H1 (cell line): Measurements from ENCODE around the gene L3MBTL2. TPM values are rescaled to one million over a fixed set of nuclear protein-coding genes. Genes with fewer than 3 reads are reported as not detected.

Experiments
- CTCF ChIA-PET: fragments of 300-600 bp; sonication (Branson Sonifier 250); formaldehyde crosslinking; loops from one replicate; lab custom pipeline; 2021; ENCODE audit not compliant: partially characterized antibody; lab: Charles Lee
- POLR2A ChIA-PET: fragments of 300-600 bp; sonication (Branson Sonifier 250); formaldehyde crosslinking; loops from one replicate; lab custom pipeline; 2021; ENCODE audit warnings: inconsistent platforms; ENCODE audit not compliant: partially characterized antibody; lab: Charles Lee
- DNase-seq, 2 experiments: peaks; one replicate each; pipeline versions ENCODE4 v3.0.0 to v3.0.0-alpha.2; 2010 to 2022; ENCODE audit warnings: low spot score in 2 of 2, low read depth in 1 of 2, mixed read lengths in 1 of 2
- FAIRE-seq: peaks from 2 replicates; lab custom pipeline; 2011; peaks lifted over from hg19 to GRCh38; lab: Jason Lieb, UNC
- H2AFZ ChIP-seq: 2 replicates; pipeline ENCODE4 v1.8.1; 2012; ENCODE audit warnings: low read length, inconsistent platforms
- H2AK5ac ChIP-seq: 2 replicates; pipeline ENCODE4 v1.6.1; 2013; ENCODE audit warnings: low read depth, low read length
- H2BK120ac ChIP-seq: replicated peaks from 2 replicates; pipeline ENCODE3; 2013; ENCODE audit warnings: low read depth, low read length, inconsistent platforms
- H2BK12ac ChIP-seq: 2 replicates; pipeline ENCODE4 v1.6.1; 2013; ENCODE audit warnings: low read depth, low read length
- H2BK15ac ChIP-seq: 2 replicates; pipeline ENCODE4 v1.6.1; 2013; ENCODE audit warnings: low read length
- H2BK20ac ChIP-seq: 2 replicates; pipeline ENCODE4 v1.6.1; 2013; ENCODE audit warnings: low read length
- H2BK5ac ChIP-seq: 2 replicates; pipeline ENCODE4 v1.6.1; 2013; ENCODE audit warnings: low read depth, low read length
- H3K14ac ChIP-seq: 2 replicates; pipeline ENCODE4 v1.6.1; 2013; ENCODE audit warnings: inconsistent platforms; ENCODE audit not compliant: insufficient read length
- H3K18ac ChIP-seq: 2 replicates; pipeline ENCODE4 v1.6.1; 2013; ENCODE audit warnings: low read length; ENCODE audit errors: extremely low read depth
- H3K23ac ChIP-seq: 2 replicates; pipeline ENCODE4 v1.6.1; 2013; ENCODE audit warnings: inconsistent platforms; ENCODE audit not compliant: insufficient read length
- H3K23me2 ChIP-seq: 2 replicates; pipeline ENCODE4 v1.6.1; 2013; ENCODE audit warnings: low read depth, low read length
- H3K27ac ChIP-seq: 2 replicates; pipeline ENCODE4 v1.6.1; 2011; ENCODE audit warnings: low read depth, low read length, inconsistent platforms
- H3K27me3 ChIP-seq, 4 experiments: replicated peaks in 1 of 4; 1 replicate in 1 of 4; 2 replicates in 3 of 4; pipeline versions ENCODE4 v1.6.1 to v1.8.1; 2011 to 2013; ENCODE audit warnings: low read length in 3 of 4, mild to moderate bottlenecking in 3 of 4, inconsistent platforms in 2 of 4, mixed read lengths in 2 of 4, moderate library complexity in 1 of 4; ENCODE audit not compliant: control insufficient read depth in 3 of 4, insufficient read depth in 3 of 4; ENCODE audit errors: extremely low read depth in 1 of 4
- H3K36me3 ChIP-seq, 4 experiments: 2 replicates each; pipeline versions ENCODE4 v1.6.1 to v1.8.1; 2011 to 2013; ENCODE audit warnings: mild to moderate bottlenecking in 4 of 4, low read length in 3 of 4, moderate library complexity in 2 of 4, control low read depth in 1 of 4, inconsistent platforms in 1 of 4; ENCODE audit not compliant: insufficient read depth in 4 of 4, control insufficient read depth in 2 of 4
- H3K4ac ChIP-seq: replicated peaks from 2 replicates; pipeline ENCODE3; 2013; ENCODE audit warnings: low read length, low read depth, mixed read lengths, inconsistent platforms; ENCODE audit not compliant: insufficient read length
- H3K4me1 ChIP-seq, 4 experiments: replicated peaks in 1 of 4; 1 replicate in 1 of 4; 2 replicates in 3 of 4; pipeline versions ENCODE4 v1.6.1 to v1.8.1; 2011 to 2013; ENCODE audit warnings: low read length in 3 of 4, inconsistent platforms in 2 of 4, mixed read lengths in 1 of 4; ENCODE audit not compliant: insufficient read depth in 4 of 4, control insufficient read depth in 3 of 4
- H3K4me2 ChIP-seq, 2 experiments: 2 replicates each; pipeline versions ENCODE4 v1.6.1 to v1.8.1; 2011 to 2013; ENCODE audit warnings: low read depth in 2 of 2, low read length in 2 of 2, control low read depth in 1 of 2, inconsistent platforms in 1 of 2, mild to moderate bottlenecking in 1 of 2; ENCODE audit not compliant: insufficient read depth in 1 of 2
- H3K4me3 ChIP-seq, 4 experiments: fragments of 200-600, 300-600 bp in 1 of 4; sonication (generic), shearing (Covaris generic), sonication (Bioruptor Twin) in 1 of 4; 2 replicates each; pipeline versions ENCODE4 v1.5.1 to v1.8.1; 2011 to 2016; ENCODE audit warnings: low read length in 4 of 4, low read depth in 3 of 4, control low read depth in 2 of 4, inconsistent platforms in 2 of 4, mild to moderate bottlenecking in 2 of 4, mixed read lengths in 1 of 4, moderate library complexity in 1 of 4; ENCODE audit not compliant: insufficient read depth in 2 of 4; ENCODE audit errors: extremely low read depth in 1 of 4
- H3K56ac ChIP-seq: replicated peaks from 2 replicates; pipeline ENCODE3; 2013; ENCODE audit warnings: low read depth, mild to moderate bottlenecking, mixed read lengths, low read length, inconsistent platforms; ENCODE audit not compliant: insufficient read length
- H3K79me1 ChIP-seq: 2 replicates; pipeline ENCODE4 v1.6.1; 2013; ENCODE audit warnings: low read depth, low read length, control low read depth
- H3K79me2 ChIP-seq, 2 experiments: 2 replicates each; pipeline versions ENCODE4 v1.6.1 to v1.8.1; 2012 to 2013; ENCODE audit warnings: low read length in 2 of 2, mild to moderate bottlenecking in 2 of 2, inconsistent platforms in 1 of 2; ENCODE audit not compliant: insufficient read depth in 2 of 2, control insufficient read depth in 1 of 2
- H3K9ac ChIP-seq, 4 experiments: replicated peaks in 1 of 4; 1 replicate in 1 of 4; 2 replicates in 3 of 4; pipeline versions ENCODE4 v1.6.1 to v1.8.1; 2011 to 2013; ENCODE audit warnings: low read depth in 3 of 4, low read length in 3 of 4, control low read depth in 2 of 4, mild to moderate bottlenecking in 2 of 4, moderate library complexity in 2 of 4, inconsistent platforms in 1 of 4; ENCODE audit errors: extremely low read depth in 1 of 4
- H3K9me3 ChIP-seq, 2 experiments: 2 replicates each; pipeline versions ENCODE4 v1.6.1 to v1.8.1; 2012 to 2013; ENCODE audit warnings: mild to moderate bottlenecking in 2 of 2, moderate library complexity in 2 of 2, control low read depth in 1 of 2, inconsistent platforms in 1 of 2, low read depth in 1 of 2, low read length in 1 of 2, mixed read lengths in 1 of 2; ENCODE audit not compliant: insufficient read depth in 2 of 2
- H4K20me1 ChIP-seq, 2 experiments: replicated peaks in 1 of 2; 2 replicates each; pipeline versions ENCODE3 to v1.8.1; 2011 to 2013; ENCODE audit warnings: inconsistent platforms in 2 of 2, low read length in 2 of 2, mild to moderate bottlenecking in 1 of 2; ENCODE audit not compliant: insufficient read depth in 2 of 2, control insufficient read depth in 1 of 2
- H4K5ac ChIP-seq: 2 replicates; pipeline ENCODE4 v1.6.1; 2013; ENCODE audit warnings: low read length, low read depth, mixed read lengths, inconsistent platforms; ENCODE audit not compliant: insufficient read length
- H4K8ac ChIP-seq: 2 replicates; pipeline ENCODE4 v1.8.0; 2013; ENCODE audit warnings: mild to moderate bottlenecking, moderate library complexity, low read length, inconsistent platforms; ENCODE audit not compliant: insufficient read depth; ENCODE audit errors: extremely low read depth
- H4K91ac ChIP-seq: replicated peaks from 2 replicates; pipeline ENCODE3; 2013; ENCODE audit warnings: low read length, mixed read lengths, inconsistent platforms; ENCODE audit not compliant: insufficient read length
- ASH2L ChIP-seq: fragments of 200-600, 300-600 bp; sonication (generic); IDR thresholded peaks from one replicate; pipeline ENCODE4 v1.7.1; 2017; ENCODE audit warnings: low read length
- GABPA ChIP-seq: IDR thresholded peaks from 2 replicates; pipeline ENCODE4 v1.6.1; 2011; ENCODE audit warnings: mild to moderate bottlenecking, low read length, moderate library complexity, borderline replicate concordance; ENCODE audit not compliant: insufficient read depth
- RNF2 ChIP-seq: fragments of 200-900, 300-1000 bp; sonication (generic); IDR thresholded peaks from 2 replicates; pipeline ENCODE4 v1.7.1; 2016; ENCODE audit warnings: borderline replicate concordance, low read depth, mild to moderate bottlenecking, antibody characterized with exemption, low read length; ENCODE audit not compliant: poor library complexity, severe bottlenecking; ENCODE audit errors: missing control alignments
- RXRA ChIP-seq: IDR thresholded peaks from 2 replicates; pipeline ENCODE4 v1.6.1; 2011; ENCODE audit warnings: low read depth, mild to moderate bottlenecking, low read length, moderate library complexity; ENCODE audit not compliant: insufficient read depth
- SAP30 ChIP-seq: fragments of 300-600 bp; sonication (generic); IDR thresholded peaks from 2 replicates; pipeline ENCODE4 v1.7.1; 2012; ENCODE audit warnings: low read length, moderate library complexity, mild to moderate bottlenecking, inconsistent platforms; ENCODE audit not compliant: insufficient read depth, insufficient replicate concordance
- WGBS, 2 experiments: shearing (Covaris generic) in 1 of 2; methylation state at CpG; one replicate each; pipeline versions ENCODE4 v1.1.6 to v1.1.7; 2013 to 2015; ENCODE audit warnings: low lambda C conversion rate in 2 of 2, mixed read lengths in 2 of 2, inconsistent platforms in 1 of 2, low coverage in 1 of 2, missing lambda C conversion rate in 1 of 2; ENCODE audit not compliant: insufficient replicate concordance in 2 of 2, insufficient coverage in 1 of 2, insufficient read length in 1 of 2; ENCODE audit errors: extremely low coverage in 1 of 2, missing lambda C conversion rate in 1 of 2; 5-methylcytosine and 5-hydroxymethylcytosine counted together
- polyA plus RNA-seq, 7 experiments: library from polyadenylated mRNA; depleted of rRNA in 3 of 7; stranded (reverse) in 5 of 7; unstranded in 2 of 7; fragments of >200 nt in 5 of 7; fragments of 200-250 nt in 2 of 7; gene quantifications; 1 replicate in 5 of 7; 2 replicates in 1 of 7; 4 replicates in 1 of 7; pipeline versions ENCODE4 v1.2.1 to v1.2.3, GENCODE V29; 2011 to 2013; ENCODE audit warnings: missing spikeins in 2 of 7, mixed read lengths in 2 of 7
- total RNA-seq: library from RNA; stranded (reverse); fragmentation: NEBNext Ultra II Directional; extraction: Animal tissue kit (Norgen Biotek cat#: 25700); gene quantifications from 2 replicates; pipeline ENCODE4 v1.2.1, GENCODE V29; 2021

L3MBTL2 gene
- total and polyA plus RNA-seq, 2 of the 8 experiments (the other 6 are each of a cell fraction or from before 2014, with no cell fraction given), result 23.9 to 24.9 TPM

GRCh38 chr22:41216984-41217383 lies 11.9 kb downstream of the L3MBTL2 start:
- Histone ChIP-seq H3K9ac (no peak overlapping the region; a peak in 1 of 7 replicates), H2BK20ac (no peak overlapping the region), H4K91ac (no peak overlapping the region), H3K27ac (0 out of 2 replicates have a peak overlapping the region, but pooled peaks have one; percentile 9), H3K4me2 (no peak overlapping the region), H4K8ac (no peak overlapping the region; the same call in 1 of the 2 replicates), H3K23ac (no peak overlapping the region), H3K4ac (no peak overlapping the region), H2BK5ac (no peak overlapping the region), H3K23me2 (no peaks in the 10 kb centered on the region), H3K36me3 (peaks cover 12 to 37% (median 20%) of the 10 kb centered on the region in 4 experiments), H2BK12ac (no peak overlapping the region), H3K56ac (no peak overlapping the region), H3K9me3 (no peaks in the 10 kb centered on the region; a peak in 2 of 4 replicates), H4K5ac (no peak overlapping the region), H3K79me1 (no peaks in the 10 kb centered on the region), H2BK120ac (no peak overlapping the region), H3K27me3 (no peaks in the 10 kb centered on the region), H2AK5ac (no peak overlapping the region), H3K4me3 (no peak overlapping the region), H3K14ac (no peak overlapping the region), H3K4me1 (peaks cover 0 to 12% (median 6%) of the 10 kb centered on the region in 4 experiments; a peak in 6 of 7 replicates), H3K18ac (no peak overlapping the region), H2AFZ (no peak overlapping the region), H4K20me1 (no peaks in the 10 kb centered on the region), H2BK15ac (no peak overlapping the region), H3K79me2 (no peaks in the 10 kb centered on the region)
- FAIRE-seq, result no peak
- ChIA-PET POLR2A (interaction anchor here (1.0 to 2.8 kb wide), 8 partner anchors 10 to 32 kb away, joined by 3 to 10 read pairs (median 6); no protein-coding TSS in a partner anchor), CTCF (interaction anchor here (2.3 to 2.6 kb wide), 2 partner anchors 21 to 29 kb away, joined by 7 to 11 read pairs; no protein-coding TSS in a partner anchor)
- no peak for DNase-seq
- 95% methylated on average over 11 of the region's 13 CpGs; no CpG with 5 or more reads in 1 of the 2 experiments for WGBS, 2 experiments
- TF ChIP-seq RNF2 (no peak), SAP30 (no peak), ASH2L (no peak), RXRA (no peak), GABPA (no peak)
